Endothelial cell of umbilical vein (primary cell): ENCODE results near the gene PTPRO. TPM values are rescaled to one million over a fixed set of nuclear protein-coding genes. Genes with fewer than 3 reads are reported as not detected.

Source experiments
- BruUV-seq: library from RNA; stranded (reverse); fragments of 400-500 nt; replicated peaks from 2 replicates; lab custom pipeline; 2021; lab: Mats Ljungman, UMichigan
- CTCF ChIA-PET: fragments of 300-600, 350-600 bp; sonication (Branson Sonifier 250); formaldehyde crosslinking; loops from one replicate; lab custom pipeline; 2021; ENCODE audit warnings: antibody characterized with exemption, inconsistent platforms; lab: Charles Lee
- POLR2A ChIA-PET: fragments of 300-600, 350-600 bp; sonication (Branson Sonifier 250); formaldehyde crosslinking; loops from one replicate; lab custom pipeline; 2021; ENCODE audit warnings: antibody characterized with exemption, inconsistent platforms; lab: Charles Lee
- DNase-seq: peaks from one replicate; pipeline ENCODE4 v3.0.0-alpha.2; 2011; ENCODE audit warnings: low read depth, low spot score
- FAIRE-seq: peaks from 2 replicates; lab custom pipeline; 2011; peaks lifted over from hg19 to GRCh38; lab: Jason Lieb, UNC
- H2AFZ ChIP-seq: 2 replicates; pipeline ENCODE4 v1.6.0; 2012; ENCODE audit warnings: low read depth, low read length, control low read depth, inconsistent platforms
- H3K27ac ChIP-seq: 2 replicates; pipeline ENCODE4 v1.5.1; 2011; ENCODE audit warnings: low read depth, mild to moderate bottlenecking, control low read depth, low read length, moderate library complexity; ENCODE audit not compliant: insufficient read depth
- H3K27me3 ChIP-seq, 2 experiments: 2 replicates each; pipeline versions ENCODE4 v1.6.0 to v1.6.1; 2011; ENCODE audit warnings: low read length in 2 of 2, mixed read lengths in 1 of 2; ENCODE audit not compliant: control insufficient read depth in 2 of 2, insufficient read depth in 2 of 2
- H3K36me3 ChIP-seq, 2 experiments: 2 replicates in 1 of 2; 3 replicates in 1 of 2; pipeline ENCODE4 v1.5.1; 2011; ENCODE audit warnings: low read length in 2 of 2, mild to moderate bottlenecking in 1 of 2, moderate library complexity in 1 of 2; ENCODE audit not compliant: control insufficient read depth in 2 of 2, insufficient read depth in 2 of 2; ENCODE audit errors: extremely low read depth in 1 of 2
- H3K4me1 ChIP-seq: 3 replicates; pipeline ENCODE4 v1.5.1; 2011; ENCODE audit warnings: mild to moderate bottlenecking, low read length; ENCODE audit not compliant: control insufficient read depth, insufficient read depth; ENCODE audit errors: extremely low read depth
- H3K4me2 ChIP-seq: 2 replicates; pipeline ENCODE4 v1.6.1; 2011; ENCODE audit warnings: low read length, control low read depth, mixed read lengths; ENCODE audit not compliant: insufficient read depth
- H3K4me3 ChIP-seq, 3 experiments: fragments of 200-600 bp in 1 of 3; sonication (generic), shearing (Covaris generic) in 1 of 3; replicated peaks in 1 of 3; 2 replicates each; pipeline ENCODE4 v1.5.1; 2011 to 2016; ENCODE audit warnings: control low read depth in 3 of 3, low read length in 3 of 3, mild to moderate bottlenecking in 2 of 3, inconsistent platforms in 1 of 3, low read depth in 1 of 3, moderate library complexity in 1 of 3; ENCODE audit not compliant: insufficient read depth in 1 of 3
- H3K79me2 ChIP-seq: 2 replicates; pipeline ENCODE4 v1.6.0; 2012; ENCODE audit warnings: low read length, inconsistent platforms; ENCODE audit not compliant: control insufficient read depth, insufficient read depth
- H3K9ac ChIP-seq: replicated peaks from 2 replicates; pipeline ENCODE3; 2011; ENCODE audit warnings: low read length, control low read depth; ENCODE audit not compliant: insufficient read depth; ENCODE audit errors: extremely low read depth
- H3K9me1 ChIP-seq: replicated peaks from 3 replicates; pipeline ENCODE4 v1.6.0; 2011; ENCODE audit warnings: mild to moderate bottlenecking, low read length; ENCODE audit not compliant: control insufficient read depth, insufficient read depth; ENCODE audit errors: extremely low read depth
- H3K9me3 ChIP-seq: replicated peaks from 2 replicates; pipeline ENCODE4 v1.5.1; 2012; ENCODE audit warnings: low read length, inconsistent platforms; ENCODE audit not compliant: control insufficient read depth, insufficient read depth
- H4K20me1 ChIP-seq: replicated peaks from 2 replicates; pipeline ENCODE3; 2011; ENCODE audit warnings: mild to moderate bottlenecking, low read length; ENCODE audit not compliant: control insufficient read depth, insufficient read depth; ENCODE audit errors: extremely low read depth
- EZH2 ChIP-seq: IDR thresholded peaks from 2 replicates; pipeline ENCODE4 v1.6.1; 2012; ENCODE audit warnings: borderline replicate concordance, low read depth, mild to moderate bottlenecking, moderate library complexity, low read length, inconsistent platforms; ENCODE audit not compliant: severe bottlenecking
- FOS ChIP-seq: IDR thresholded peaks from 2 replicates; pipeline ENCODE4 v1.6.1; 2011; ENCODE audit warnings: mild to moderate bottlenecking, low read length, moderate library complexity, borderline replicate concordance; ENCODE audit not compliant: insufficient read depth
- GATA2 ChIP-seq: IDR thresholded peaks from 2 replicates; pipeline ENCODE4 v1.7.0; 2011; ENCODE audit warnings: low read depth, mild to moderate bottlenecking, moderate library complexity, mixed read lengths, low read length; ENCODE audit not compliant: insufficient read length, insufficient read depth
- JUN ChIP-seq: IDR thresholded peaks from 2 replicates; pipeline ENCODE4 v1.6.1; 2011; ENCODE audit warnings: borderline replicate concordance, low read depth; ENCODE audit not compliant: insufficient read length, insufficient read depth
- MYC ChIP-seq: IDR thresholded peaks from one replicate; pipeline ENCODE4 v1.6.1; 2011; ENCODE audit warnings: mild to moderate bottlenecking, low read depth, low read length
- POLR2A ChIP-seq: IDR thresholded peaks from 2 replicates; pipeline ENCODE4 v1.6.1; 2012; ENCODE audit warnings: low read depth, mild to moderate bottlenecking, control low read depth, low read length
- POLR2AphosphoS5 ChIP-seq: IDR thresholded peaks from 2 replicates; pipeline ENCODE4 v1.6.1; 2012; ENCODE audit warnings: low read depth, mild to moderate bottlenecking, control low read depth, low read length, moderate library complexity; ENCODE audit not compliant: insufficient read depth
- dilution Hi-C: fragments of 300-500 bp; cut with MboI; formaldehyde crosslinking; loops from one replicate; pipeline ENCODE4 v1.15.0; 2019; ENCODE audit warnings: low sequenced_read_pairs; ENCODE audit not compliant: extremely low pct_ligation_motif_present
- intact Hi-C: fragments of 100-400 bp; cut with micrococcal nuclease; formaldehyde crosslinking; loops from one replicate; pipeline ENCODE4 v1.10.0; 2022
- polyA plus RNA-seq, 4 experiments: library from polyadenylated mRNA; depleted of rRNA in 3 of 4; stranded (reverse) in 3 of 4; unstranded in 1 of 4; fragments of >200 nt; gene quantifications; 2 replicates each; pipeline versions ENCODE4 v1.2.1 to v1.2.3, GENCODE V29; 2011 to 2012; ENCODE audit warnings: missing spikeins in 1 of 4
- total RNA-seq: library from RNA; stranded (reverse); gene quantifications from 2 replicates; pipeline ENCODE4 v1.2.3, GENCODE V29; 2021
- TF ChIP-seq, protein P1 (sequence below), 2 donors: IDR thresholded peaks; 1 replicate in 1 of 2; 2 replicates in 1 of 2; pipeline ENCODE4 v1.5.1; 2011; ENCODE audit warnings: low read length in 2 of 2, mild to moderate bottlenecking in 2 of 2, moderate library complexity in 2 of 2, control low read depth in 1 of 2, inconsistent platforms in 1 of 2, low read depth in 1 of 2; ENCODE audit not compliant: insufficient read depth in 1 of 2; ENCODE audit errors: extremely low read depth in 1 of 2
- TF ChIP-seq, protein P2 (sequence below): IDR thresholded peaks from 2 replicates; pipeline ENCODE4 v1.6.1; 2011; ENCODE audit not compliant: insufficient read depth, insufficient read length

The PTPRO gene
- total and polyA plus RNA-seq, 2 donors (not counting 3 experiments of a cell fraction or from before 2014, with no cell fraction given), result not detected

DNA sequence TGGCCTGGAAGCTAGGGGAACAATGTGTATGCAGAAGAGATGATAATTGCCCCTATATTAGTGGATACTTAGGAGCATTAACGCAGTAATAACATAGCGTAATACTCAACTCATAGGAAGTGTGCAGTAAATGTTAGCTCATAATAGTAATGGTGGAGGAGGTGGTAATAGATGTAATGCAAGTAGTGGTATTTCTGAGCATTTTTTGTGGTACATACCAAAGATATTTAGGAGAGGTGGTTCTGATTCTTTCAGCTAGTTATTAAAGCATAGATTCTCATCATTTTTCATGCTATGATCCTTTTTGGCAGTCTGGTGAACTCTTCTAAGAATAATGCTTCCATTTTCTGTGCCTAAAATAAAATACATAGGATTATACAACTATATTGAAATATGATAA is 233.1 kb downstream of the PTPRO start:
- dilution Hi-C loops, result no loop called here

More for the DNA sequence above, 233.1 kb downstream of the PTPRO start:
- FAIRE-seq (no peak), DNase-seq (no peak)
- BruUV-seq, result no TSS peak
- Histone ChIP-seq H2AFZ (no peak overlapping the region), H3K27ac (no peak overlapping the region), H3K4me1 (no peaks in the 10 kb centered on the region), H3K9me3 (no peaks in the 10 kb centered on the region), H3K4me3 (no peak overlapping the region), H3K4me2 (no peak overlapping the region), H3K27me3 (peaks cover 2 to 3% of the 10 kb centered on the region in 2 experiments), H3K36me3 (no peaks in the 10 kb centered on the region), H3K9me1 (no peaks in the 10 kb centered on the region), H3K79me2 (no peaks in the 10 kb centered on the region), H4K20me1 (no peaks in the 10 kb centered on the region), H3K9ac (no peak overlapping the region)
- POLR2A ChIA-PET, result no interaction called here
- TF ChIP-seq POLR2A (no peak), JUN (no peak), FOS (no peak), EZH2 (no peak), MYC (no peak), POLR2AphosphoS5 (no peak), GATA2 (no peak)
- TF ChIP-seq, protein P1, sequence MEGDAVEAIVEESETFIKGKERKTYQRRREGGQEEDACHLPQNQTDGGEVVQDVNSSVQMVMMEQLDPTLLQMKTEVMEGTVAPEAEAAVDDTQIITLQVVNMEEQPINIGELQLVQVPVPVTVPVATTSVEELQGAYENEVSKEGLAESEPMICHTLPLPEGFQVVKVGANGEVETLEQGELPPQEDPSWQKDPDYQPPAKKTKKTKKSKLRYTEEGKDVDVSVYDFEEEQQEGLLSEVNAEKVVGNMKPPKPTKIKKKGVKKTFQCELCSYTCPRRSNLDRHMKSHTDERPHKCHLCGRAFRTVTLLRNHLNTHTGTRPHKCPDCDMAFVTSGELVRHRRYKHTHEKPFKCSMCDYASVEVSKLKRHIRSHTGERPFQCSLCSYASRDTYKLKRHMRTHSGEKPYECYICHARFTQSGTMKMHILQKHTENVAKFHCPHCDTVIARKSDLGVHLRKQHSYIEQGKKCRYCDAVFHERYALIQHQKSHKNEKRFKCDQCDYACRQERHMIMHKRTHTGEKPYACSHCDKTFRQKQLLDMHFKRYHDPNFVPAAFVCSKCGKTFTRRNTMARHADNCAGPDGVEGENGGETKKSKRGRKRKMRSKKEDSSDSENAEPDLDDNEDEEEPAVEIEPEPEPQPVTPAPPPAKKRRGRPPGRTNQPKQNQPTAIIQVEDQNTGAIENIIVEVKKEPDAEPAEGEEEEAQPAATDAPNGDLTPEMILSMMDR (IDR thresholded peaks at IDR 0.05; ENCODE audit: extremely low read depth in 1 of 2, insufficient read depth in 1 of 2, low read depth in 1 of 2, low read length in 2 of 2), result no peak
- TF ChIP-seq, protein P2, sequence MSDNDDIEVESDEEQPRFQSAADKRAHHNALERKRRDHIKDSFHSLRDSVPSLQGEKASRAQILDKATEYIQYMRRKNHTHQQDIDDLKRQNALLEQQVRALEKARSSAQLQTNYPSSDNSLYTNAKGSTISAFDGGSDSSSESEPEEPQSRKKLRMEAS, result no peak
- intact Hi-C loops, result no loop called here
- CTCF ChIA-PET, result interaction anchor here (1.0 kb wide), 2 partner anchors 23 to 199 kb away, joined by 3 to 4 read pairs; no protein-coding TSS in a partner anchor
